HG03432 (cell line): ENCODE data around the gene CACNA2D1.

ENCODE experiments used
- ATAC-seq: cut with Tn5 transposase; IDR thresholded peaks from one replicate; pipeline ENCODE4 v1.9.1; 2021; ENCODE audit warnings: mild to moderate bottlenecking, moderate library complexity; ENCODE audit not compliant: unreplicated experiment

Gene CACNA2D1

DNA sequence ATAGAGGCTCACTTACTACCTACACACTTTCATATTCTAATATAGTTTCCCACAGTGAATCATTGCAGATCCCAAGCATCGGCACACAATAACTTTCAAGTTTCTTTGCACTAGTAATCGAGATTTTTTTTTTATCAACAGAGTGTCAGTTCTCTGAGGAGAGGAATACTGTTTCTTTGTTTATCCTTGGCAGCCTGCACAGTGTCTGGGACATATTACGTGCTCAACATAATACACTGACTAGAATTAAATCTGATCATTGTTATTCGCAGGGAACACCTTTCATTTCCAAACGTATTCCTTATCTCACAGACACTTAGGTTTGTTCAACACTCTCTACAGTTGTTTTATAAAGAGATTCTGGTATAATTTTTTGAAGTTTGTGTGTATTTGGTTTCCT lies 95.3 kb downstream of the CACNA2D1 start:
- ATAC-seq, result no peak

DNA sequence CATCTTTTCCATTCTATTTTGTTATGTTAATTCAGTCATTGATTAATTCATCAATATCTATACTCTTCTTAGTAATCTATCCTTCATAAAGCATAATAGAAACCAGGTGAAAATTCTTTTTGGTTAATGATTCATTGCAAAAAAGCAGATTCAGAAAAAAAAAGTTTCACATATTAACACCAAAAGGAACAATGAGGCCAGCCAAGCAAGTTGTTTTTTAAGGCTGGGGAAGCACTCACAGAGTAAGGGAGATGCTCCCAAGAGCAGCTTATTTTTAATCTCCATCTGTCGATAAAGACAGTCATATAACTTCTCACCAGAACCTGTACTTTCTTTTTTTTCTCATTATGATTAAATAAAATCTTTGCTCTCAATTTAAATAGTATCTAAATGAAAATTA lies 95.8 kb downstream of the CACNA2D1 start:
- no peak for ATAC-seq

DNA sequence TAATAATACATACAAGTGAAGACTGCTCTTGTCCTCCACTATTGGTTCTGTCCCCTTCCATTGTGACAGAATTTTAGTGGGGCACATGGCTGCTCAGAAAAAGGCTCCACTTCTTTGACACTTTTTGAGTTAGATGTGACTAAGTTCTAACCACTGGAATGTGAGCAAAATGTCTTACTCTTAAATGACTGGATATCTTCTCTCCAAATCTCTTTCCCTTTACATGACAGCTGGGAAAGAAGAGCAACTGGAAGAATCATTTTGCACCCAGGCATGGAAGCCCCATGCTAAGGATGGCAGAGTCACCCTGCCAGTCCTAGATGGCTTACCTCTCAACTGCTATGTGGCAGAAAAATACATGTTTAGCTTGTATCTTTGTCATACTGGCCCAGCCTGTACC lies 97.7 kb downstream of the CACNA2D1 start:
- no peak for ATAC-seq

DNA sequence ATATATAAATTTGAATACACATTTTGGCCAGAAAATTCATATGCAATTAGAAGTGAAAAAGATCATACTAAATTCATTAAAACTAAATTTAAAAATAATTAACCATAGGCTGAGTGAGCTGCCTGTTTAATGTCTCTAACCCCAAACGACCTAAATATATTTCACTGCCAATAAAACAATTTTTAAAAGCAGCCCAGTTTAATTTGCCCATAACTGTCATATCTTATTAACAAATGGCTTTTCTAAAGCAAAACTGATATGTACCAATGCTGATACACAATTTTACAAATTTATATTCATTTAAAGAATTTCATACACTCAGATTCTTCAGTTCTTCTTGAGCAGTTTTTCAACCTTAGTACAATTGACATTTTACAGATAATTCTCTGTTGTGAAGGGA lies 99.9 kb downstream of the CACNA2D1 start:
- no peak for ATAC-seq

DNA sequence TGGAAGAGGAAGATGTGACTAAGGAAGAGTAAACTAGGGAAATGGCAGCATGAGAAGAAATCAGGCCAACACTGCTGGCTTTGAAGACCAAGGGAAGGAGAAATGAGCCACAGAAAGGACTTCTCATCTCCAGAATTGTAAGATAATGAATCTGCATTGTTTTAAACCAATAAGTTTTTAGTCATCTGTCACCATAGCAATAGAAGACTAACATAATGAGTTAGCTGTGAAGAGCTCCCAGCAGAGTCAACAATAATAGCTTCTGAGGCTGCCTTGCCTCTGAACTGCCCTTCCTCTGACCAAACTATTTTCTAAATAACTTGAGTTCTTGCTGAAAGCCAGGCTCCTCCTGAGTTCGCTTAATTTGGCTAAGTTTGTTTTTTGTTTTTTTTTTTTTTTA lies 103.6 kb downstream of the CACNA2D1 start:
- ATAC-seq, result no peak

DNA sequence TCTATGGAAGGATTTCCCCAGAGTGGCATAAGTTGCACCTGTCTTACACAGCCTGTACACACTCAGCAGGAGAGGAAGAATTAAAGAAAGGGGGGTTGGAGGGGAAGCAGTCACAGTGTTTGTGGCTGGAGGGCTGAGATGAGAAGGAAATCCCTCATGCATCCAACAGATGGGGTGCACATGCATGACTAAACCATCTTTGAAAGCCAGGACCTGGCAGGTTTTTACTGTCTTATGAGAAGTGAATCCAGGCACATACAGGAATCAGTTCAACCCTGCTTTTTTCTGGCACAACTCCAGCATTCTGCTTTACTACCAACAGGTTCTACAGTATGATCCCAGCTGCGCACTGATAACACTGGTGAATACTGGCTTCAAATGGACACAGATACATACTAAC lies 107.7 kb downstream of the CACNA2D1 start:
- ATAC-seq, result no peak

DNA sequence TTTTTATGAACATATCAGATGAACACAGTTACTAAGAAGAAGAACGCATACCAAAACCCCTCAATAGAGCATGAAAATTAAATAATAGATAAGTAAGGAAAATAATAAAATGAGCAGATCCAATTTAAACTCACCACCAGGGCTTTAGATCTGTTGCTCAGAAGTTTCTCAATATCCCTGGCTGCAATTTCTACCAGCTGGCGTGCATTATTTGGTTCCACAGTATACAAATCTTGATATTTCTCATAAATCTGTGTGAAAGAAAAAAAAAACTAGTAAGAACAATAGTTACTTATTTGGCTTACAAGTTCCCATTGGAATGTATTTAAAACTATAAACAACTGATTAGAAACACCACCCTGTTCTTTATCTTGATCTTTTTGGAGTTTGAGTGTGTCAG lies 108.6 kb downstream of the CACNA2D1 start:
- ATAC-seq, result no peak

- ATAC-seq, result no peak
Observed at GRCh38 chr7:82331234-82331633, 112.3 kb downstream of the CACNA2D1 start.

DNA sequence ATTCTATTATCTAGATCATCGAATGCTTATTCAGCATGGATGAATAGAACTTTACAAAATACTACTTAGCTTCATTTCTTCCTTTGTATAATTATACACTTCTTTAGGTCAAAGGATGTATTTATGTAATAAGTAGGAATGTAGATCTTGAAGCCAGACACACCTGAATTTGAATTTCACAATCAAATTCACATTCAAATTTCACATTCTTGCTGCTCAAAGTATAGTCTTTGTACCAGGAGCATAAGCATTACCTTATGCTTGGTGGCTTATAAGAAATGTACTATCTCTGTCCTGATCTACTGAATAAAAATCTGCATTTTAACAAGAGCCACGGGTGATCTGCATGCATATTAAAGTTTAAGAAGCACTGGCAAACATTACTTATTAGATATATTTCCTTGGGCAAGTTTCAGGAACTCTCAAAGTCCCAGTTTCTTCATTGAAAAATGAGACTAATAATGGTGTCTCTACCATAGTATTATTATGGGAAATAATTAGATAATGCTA lies 112.8 kb downstream of the CACNA2D1 start:
- ATAC-seq, result no peak

DNA sequence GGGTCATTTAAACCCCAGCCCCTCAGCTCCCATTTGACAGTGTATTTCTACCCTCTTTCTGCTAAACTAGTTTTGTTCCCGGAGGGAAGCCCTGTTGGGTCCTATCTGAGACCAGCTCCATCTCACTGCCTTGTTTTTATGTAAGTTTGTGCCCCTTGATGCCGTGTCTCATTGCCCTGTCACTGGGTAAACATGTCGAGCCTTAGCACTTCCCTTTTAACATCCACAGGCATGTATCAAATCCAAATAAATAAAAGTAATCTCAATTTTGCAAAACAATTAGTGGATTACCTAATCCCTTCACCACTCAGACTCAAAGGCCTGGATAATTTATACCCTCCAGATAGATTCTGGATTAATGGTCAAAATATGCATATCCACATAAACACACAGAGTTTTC lies 115.7 kb downstream of the CACNA2D1 start:
- no peak for ATAC-seq

DNA sequence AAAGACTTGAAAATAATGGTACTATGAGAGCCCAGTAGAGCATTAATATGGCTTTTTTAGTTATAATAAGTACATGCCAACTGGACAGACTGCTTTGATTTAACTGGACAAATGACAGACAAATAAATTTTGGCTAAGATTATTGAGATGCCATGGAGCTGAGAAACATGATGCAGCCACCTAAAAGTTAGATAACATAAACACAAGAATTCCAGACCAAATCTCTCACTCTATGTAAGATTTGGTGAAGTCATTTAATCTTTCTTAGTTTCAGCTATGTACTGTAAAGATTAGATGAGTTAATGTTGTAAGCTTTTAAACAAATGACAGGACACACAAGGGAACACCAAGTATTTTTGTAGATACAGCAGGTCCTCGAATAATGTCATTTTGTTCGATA lies 118.2 kb downstream of the CACNA2D1 start:
- ATAC-seq, result no peak

- no peak for ATAC-seq
Observed at GRCh38 chr7:82323806-82324205, 119.8 kb downstream of the CACNA2D1 start.

GRCh38 chr7:82319674-82320118 lies 123.9 kb downstream of the CACNA2D1 start:
- no peak for ATAC-seq

- ATAC-seq, result no peak
Observed at GRCh38 chr7:82318786-82319185, 124.8 kb downstream of the CACNA2D1 start.

- ATAC-seq, result no peak
Observed at GRCh38 chr7:82317760-82318159, 125.8 kb downstream of the CACNA2D1 start.

- no peak for ATAC-seq
Observed at GRCh38 chr7:82317257-82317721, 126.3 kb downstream of the CACNA2D1 start.

GRCh38 chr7:82313269-82313668 lies 130.3 kb downstream of the CACNA2D1 start:
- ATAC-seq, result no peak

DNA sequence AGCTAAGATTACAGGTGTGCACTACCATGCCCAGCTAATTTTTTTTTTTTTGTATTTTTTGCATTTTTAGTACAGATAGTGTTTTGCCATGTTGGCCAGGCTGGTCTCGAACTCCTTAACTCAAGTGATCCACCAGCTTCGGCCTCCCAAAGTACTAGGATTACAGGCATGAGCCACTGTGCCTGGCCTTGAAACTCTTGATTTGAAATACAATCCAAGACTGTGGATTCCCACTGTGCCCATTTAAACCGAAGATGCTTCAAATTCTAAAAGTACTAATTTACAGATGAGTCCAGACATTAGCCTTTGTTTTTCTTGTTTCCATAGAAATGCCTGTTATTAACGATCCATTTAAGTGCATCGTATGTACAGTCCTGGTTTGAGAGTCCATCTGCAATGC lies 130.9 kb downstream of the CACNA2D1 start:
- no peak for ATAC-seq

DNA sequence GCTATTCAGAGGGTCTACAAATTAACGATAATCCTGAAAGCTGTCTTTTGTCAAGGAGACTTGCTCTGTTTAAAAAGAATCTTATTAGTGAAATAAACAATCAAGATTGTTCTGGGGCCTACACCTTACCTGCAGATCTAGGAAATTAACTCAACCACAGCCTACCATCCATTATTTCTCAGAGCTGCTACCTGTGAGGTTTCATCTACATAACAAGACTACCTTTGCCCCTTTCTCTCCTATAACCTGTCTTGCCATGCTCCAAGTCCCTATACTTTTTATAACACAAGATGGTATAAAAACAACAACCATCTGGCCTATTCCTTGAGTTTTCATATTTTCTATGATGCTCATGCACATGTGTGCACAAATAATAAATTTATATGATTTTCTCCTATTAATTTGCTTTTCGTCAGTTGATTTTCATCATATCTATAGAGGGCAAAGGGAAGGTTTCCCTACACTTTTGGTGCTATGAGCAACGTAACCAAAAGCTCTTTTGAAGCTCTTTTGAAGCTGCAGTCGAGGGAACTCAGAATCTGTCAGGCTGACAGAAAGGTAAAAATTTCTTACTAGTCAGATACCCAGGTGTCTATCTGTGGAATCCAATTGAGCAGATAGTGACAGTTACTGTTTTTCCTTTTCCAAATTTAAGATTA lies 138.1 kb downstream of the CACNA2D1 start:
- ATAC-seq, result no peak

DNA sequence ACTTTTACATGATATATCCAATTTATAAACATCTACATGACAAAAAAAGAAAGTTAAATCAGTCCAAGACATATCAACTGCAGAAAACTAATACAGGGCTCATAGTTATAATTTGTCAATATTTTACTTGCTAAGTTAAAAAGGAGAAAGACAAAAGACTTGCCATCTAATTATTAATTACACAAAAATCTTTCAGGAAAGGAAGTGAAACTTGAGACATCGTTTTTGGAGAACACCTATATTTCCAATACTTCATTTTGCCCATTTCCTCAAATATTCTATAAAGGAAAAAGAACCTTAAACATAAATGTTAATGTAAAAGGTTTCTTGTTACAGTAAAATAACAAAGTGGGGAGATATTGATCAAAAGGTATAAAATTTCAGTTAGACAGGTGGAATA lies 148.7 kb downstream of the CACNA2D1 start:
- ATAC-seq, result no peak

DNA sequence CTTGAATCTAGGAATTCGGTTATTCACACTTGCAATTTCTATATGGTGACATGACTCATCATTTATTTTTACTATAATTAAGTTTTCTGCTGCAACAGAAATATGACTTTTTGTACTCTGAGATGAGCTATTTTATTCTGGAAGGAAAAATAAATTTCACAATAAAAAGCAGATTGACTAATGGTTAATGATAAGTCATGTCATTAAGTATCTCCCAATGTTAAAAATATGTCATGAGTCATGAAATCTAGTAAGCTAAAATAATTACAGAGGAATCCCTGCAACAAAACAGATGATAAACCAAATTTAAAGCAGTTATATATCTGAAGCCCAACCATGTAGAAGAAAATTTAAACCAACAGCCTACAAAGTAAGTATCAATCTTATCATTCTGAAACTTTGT lies 149.2 kb downstream of the CACNA2D1 start:
- no peak for ATAC-seq

DNA sequence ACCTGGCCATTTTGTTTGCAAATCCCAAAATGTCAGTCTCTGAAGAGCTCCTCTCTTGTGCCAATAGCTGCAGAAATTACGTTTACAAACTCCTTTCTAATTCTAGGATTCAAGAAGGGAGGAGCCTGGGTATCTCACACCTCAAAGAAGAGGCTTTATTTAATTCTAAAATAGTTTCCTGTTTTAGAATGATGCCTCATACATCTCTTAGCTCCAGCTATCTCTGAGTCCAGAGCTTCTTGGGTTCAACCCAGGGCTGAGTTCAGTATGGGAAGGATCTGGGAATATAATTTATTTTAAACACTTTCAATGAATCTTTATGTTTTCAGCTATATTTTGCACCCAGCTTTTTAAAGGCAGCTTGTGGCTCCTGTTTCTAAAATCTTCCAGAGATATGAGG lies 150.1 kb downstream of the CACNA2D1 start:
- ATAC-seq, result no peak

DNA sequence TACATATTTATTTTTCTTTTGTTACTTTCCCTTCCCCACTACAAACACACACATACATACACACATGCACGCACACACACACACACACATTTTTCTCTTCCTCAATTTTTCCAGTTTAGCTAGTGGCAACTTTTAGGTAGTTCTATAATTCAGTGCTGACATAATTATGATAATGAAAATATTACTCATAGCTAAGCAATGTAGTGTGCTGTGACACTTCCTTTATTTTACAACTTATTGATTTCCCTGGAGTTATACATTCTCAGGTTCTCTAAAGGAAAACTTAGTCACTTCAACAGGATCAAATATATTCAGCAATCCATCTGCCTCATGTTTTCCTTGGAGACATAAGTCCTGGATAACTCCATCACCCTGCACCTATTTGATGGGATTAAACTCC lies 151.6 kb downstream of the CACNA2D1 start:
- no peak for ATAC-seq
